Activated CD4-positive, alpha-beta memory T cell treated with anti-CD3 and anti-CD28 coated beads, Interleukin-2, amount 10 ng/mL, durations not matched to agents 7 days and 5 days (primary cell): ENCODE data around the gene SESN3. TPM values are rescaled to one million over a fixed set of nuclear protein-coding genes. Genes with fewer than 3 reads are reported as not detected.
A peak's percentile ranks its signal among the peaks of the same experiment; 100 is the strongest.
"Not testable (repeated sequence)": the region's sequence is repeated elsewhere in the genome, so short reads cannot be mapped to it uniquely, and the experiment has no call there.

Source experiments
- CTCF ChIA-PET: fragments of 350-600 bp; sonication (Branson Sonifier 250); formaldehyde crosslinking; loops from one replicate; lab custom pipeline; 2021; ENCODE audit warnings: antibody characterized with exemption, inconsistent platforms; lab: Charles Lee
- POLR2A ChIA-PET: fragments of 350-600 bp; sonication (Branson Sonifier 250); formaldehyde crosslinking; loops from one replicate; lab custom pipeline; 2021; ENCODE audit warnings: antibody characterized with exemption; lab: Charles Lee
- DNase-seq: peaks from one replicate; pipeline ENCODE4 v3.0.0-alpha.2; 2020
- H3K27ac Mint-ChIP-seq: one replicate; pipeline ENCODE4 v1.8.0; 2021; ENCODE audit warnings: mild to moderate bottlenecking, mixed read lengths
- H3K27me3 Mint-ChIP-seq: one replicate; pipeline ENCODE4 v1.8.0; 2021; ENCODE audit warnings: mixed read lengths
- H3K36me3 Mint-ChIP-seq: one replicate; pipeline ENCODE4 v1.8.0; 2021; ENCODE audit warnings: low read depth, mixed read lengths
- H3K4me1 Mint-ChIP-seq: one replicate; pipeline ENCODE4 v1.8.0; 2021; ENCODE audit warnings: mixed read lengths
- H3K4me3 Mint-ChIP-seq: one replicate; pipeline ENCODE4 v1.8.0; 2021; ENCODE audit warnings: mild to moderate bottlenecking, mixed read lengths
- H3K9me3 Mint-ChIP-seq: one replicate; pipeline ENCODE4 v1.8.0; 2021; ENCODE audit warnings: mixed read lengths
- total RNA-seq, 2 experiments: library from RNA; stranded (reverse); gene quantifications; one replicate each; pipeline ENCODE4 v1.2.3, GENCODE V29; 2021

The SESN3 gene, protein sequence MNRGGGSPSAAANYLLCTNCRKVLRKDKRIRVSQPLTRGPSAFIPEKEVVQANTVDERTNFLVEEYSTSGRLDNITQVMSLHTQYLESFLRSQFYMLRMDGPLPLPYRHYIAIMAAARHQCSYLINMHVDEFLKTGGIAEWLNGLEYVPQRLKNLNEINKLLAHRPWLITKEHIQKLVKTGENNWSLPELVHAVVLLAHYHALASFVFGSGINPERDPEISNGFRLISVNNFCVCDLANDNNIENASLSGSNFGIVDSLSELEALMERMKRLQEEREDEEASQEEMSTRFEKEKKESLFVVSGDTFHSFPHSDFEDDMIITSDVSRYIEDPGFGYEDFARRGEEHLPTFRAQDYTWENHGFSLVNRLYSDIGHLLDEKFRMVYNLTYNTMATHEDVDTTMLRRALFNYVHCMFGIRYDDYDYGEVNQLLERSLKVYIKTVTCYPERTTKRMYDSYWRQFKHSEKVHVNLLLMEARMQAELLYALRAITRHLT
- total RNA-seq = 10 to 100 TPM; 23.2 to 24.6 TPM

DNA sequence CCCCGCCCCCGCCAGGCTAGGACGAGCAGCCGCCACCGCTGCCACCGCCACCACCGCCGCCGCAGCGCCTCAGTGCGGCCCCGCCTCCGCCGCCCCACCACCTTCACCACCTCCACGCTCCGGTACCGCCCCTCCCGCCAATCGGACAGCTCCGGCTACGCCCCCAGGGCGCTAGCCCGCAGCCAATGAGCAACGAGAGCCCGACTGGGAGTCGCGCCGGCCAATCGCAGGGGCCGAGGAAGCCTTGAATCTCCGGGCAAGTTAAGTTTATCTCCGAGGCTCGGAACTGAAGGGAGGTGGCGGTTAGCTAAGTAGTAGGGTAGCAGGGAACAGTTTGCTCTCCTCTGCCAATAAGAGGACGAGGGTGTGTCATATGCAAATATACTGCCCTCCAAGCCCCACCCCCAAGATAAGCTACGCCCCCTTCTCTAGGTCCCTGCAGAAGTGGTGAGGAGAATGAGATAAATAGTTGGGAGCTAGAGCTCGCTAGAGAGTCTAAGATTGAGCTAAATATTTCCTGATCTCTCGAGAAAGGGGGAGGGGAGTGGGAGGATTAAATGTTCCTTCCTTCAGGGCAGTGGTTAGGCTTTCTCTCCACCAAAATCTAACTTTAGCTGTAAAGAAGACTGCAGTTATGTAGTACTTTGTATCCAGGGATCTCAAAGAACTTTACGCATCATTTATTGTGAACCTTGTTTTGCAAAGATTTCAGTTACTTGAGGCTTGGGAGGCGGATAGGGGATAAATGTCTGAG lies at the start of gene SESN3:
Gene SESN3 (minus strand): TSS at position 76 of the 754 bp plus-strand sequence. CDS start 342 bp downstream, outside the sequence.
- ChIA-PET CTCF (interaction anchor here (0.6 to 3.8 kb wide), 15 partner anchors 18 to 558 kb away, joined by 3 to 41 read pairs (median 4); partner anchors contain the start of genes CWC15, ENDOD1, FAM76B and KDM4D), POLR2A (interaction anchor here (0.7 to 4.8 kb wide), 30 partner anchors 10 to 1158 kb away, joined by 3 to 75 read pairs (median 4); partner anchors contain the start of genes CCDC82, CEP57, CWC15 and ENDOD1)
- Mint-ChIP-seq H3K36me3 (no peaks in the 10 kb centered on the region), H3K27me3 (peaks cover 12% of the 10 kb centered on the region), H3K27ac (peak within 1 kb of the TSS; percentile 79), H3K4me3 (no peak within 1 kb of the TSS), H3K4me1 (peaks cover 36% of the 10 kb centered on the region), H3K9me3 (no peaks in the 10 kb centered on the region)
- DNase-seq = peak; percentile 99

DNA sequence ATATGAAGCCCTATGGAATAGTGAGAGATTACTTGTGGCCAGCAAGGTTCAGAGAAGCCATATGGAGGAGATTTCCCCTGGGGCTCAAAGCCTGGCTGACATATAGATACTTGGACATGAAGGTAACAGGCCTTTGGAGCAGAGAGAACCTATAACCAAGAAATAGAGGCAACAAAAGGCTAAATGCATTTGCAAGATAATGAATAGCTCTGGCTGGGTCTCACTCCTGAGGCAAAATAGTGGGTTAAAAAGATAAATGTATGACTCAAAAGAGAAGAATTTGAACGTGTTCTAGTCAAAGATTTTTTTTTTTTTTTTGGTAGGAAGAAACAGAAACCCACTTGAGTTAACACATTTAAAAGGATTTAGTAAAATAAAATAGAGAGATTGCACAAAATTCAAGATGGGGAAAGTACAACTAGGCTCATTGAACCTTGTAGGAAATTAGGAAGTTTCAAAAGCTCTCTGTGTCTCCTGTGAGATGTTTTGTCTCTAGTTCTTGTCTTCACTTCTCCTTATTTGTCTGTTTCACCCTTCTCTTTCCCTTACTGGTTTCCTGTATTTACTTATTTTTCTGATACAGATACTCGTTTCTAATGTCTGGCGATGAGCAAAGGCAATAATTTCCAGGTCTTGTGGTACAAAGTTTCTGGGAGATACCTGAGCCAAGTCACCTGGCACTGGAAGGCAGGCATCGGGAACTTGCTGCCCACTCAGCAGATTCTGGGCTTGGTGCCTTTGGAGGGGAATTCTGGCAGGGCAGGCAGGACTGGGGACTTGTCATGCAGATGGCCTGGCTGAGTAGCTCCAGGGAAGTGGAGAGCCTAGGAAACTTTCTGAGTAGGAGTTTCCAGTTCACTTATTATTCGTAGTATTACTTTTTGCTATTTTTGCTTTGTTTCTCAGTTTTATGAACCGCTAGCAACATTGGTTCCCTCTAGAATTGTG lies 49.2 kb upstream of the SESN3 start:
- Mint-ChIP-seq H3K9me3 (no peaks in the 10 kb centered on the region), H3K4me3 (no peak overlapping the region), H3K4me1 (peaks cover 3% of the 10 kb centered on the region), H3K27ac (no peak overlapping the region), H3K36me3 (no peaks in the 10 kb centered on the region), H3K27me3 (no peaks in the 10 kb centered on the region)
- CTCF ChIA-PET = no interaction called here
- POLR2A ChIA-PET = no interaction called here
- DNase-seq = no peak

DNA sequence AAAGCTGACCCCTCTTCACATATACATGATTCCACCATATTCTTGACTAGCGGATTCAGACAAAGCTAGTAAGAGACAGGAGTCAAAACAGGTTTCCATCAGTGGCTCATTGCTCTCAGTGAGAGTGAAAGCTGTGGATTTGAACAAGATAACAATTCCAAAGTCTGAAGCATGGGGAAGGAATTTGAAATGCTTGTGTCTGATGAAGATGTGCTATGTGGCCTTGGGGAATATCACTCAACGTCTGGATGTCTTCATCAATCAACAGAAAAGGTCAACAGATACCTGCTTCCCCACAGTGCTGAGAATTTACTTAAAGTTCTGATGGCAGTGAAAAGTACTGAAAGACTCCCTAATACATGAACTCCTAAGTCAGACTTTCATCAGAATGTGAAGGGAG lies 46.9 kb upstream of the SESN3 start:
- ChIA-PET POLR2A (no interaction called here), CTCF (no interaction called here)
- Mint-ChIP-seq H3K4me1 (no peaks in the 10 kb centered on the region), H3K27ac (no peak overlapping the region), H3K9me3 (no peaks in the 10 kb centered on the region), H3K36me3 (no peaks in the 10 kb centered on the region), H3K4me3 (no peak overlapping the region), H3K27me3 (no peaks in the 10 kb centered on the region)
- no peak for DNase-seq

DNA sequence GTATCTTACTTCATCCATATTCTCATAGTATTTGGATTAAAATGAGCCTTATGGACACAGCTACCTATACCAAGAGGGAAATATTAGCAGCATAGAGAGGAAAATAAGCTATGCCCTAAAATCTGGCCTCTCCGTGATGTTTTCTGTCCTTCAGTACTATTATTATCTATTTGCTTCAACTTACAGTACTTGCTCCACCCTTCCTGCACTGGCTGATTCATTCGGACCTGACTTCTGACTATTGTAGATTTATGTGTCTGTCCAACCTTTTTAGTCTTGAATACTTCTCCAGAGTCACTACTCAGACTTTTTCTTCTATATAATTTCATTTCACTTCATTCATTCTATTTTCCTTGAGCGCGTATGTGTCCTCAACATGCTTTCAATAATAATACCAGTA lies 45.1 kb upstream of the SESN3 start:
- Mint-ChIP-seq H3K4me3 (no peak overlapping the region), H3K27ac (no peak overlapping the region), H3K36me3 (no peaks in the 10 kb centered on the region), H3K9me3 (no peaks in the 10 kb centered on the region), H3K4me1 (no peaks in the 10 kb centered on the region), H3K27me3 (no peaks in the 10 kb centered on the region)
- CTCF ChIA-PET = no interaction called here
- DNase-seq = no peak
- POLR2A ChIA-PET = no interaction called here

DNA sequence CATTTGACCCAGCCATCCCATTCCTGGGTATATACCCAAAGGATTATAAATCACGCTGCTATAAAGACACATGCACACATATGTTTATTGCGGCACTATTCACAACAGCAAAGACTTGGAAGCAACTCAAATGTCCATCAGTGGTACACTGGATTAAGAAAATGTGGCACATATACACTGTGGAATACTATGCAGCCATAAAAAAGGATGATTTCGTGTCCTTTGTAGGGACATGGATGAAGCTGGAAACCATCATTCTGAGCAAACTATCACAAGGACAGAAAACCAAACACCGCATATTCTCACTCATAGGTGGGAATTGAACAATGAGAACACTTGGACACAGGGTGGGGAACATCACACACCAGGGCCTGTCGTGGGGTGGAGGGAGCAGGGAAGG lies 42.6 kb upstream of the SESN3 start:
- DNase-seq, H3K4me3 Mint-ChIP-seq, H3K4me1 Mint-ChIP-seq, H3K36me3 Mint-ChIP-seq, H3K27ac Mint-ChIP-seq, CTCF ChIA-PET, H3K9me3 Mint-ChIP-seq, H3K27me3 Mint-ChIP-seq, POLR2A ChIA-PET: not testable (repeated sequence)

DNA sequence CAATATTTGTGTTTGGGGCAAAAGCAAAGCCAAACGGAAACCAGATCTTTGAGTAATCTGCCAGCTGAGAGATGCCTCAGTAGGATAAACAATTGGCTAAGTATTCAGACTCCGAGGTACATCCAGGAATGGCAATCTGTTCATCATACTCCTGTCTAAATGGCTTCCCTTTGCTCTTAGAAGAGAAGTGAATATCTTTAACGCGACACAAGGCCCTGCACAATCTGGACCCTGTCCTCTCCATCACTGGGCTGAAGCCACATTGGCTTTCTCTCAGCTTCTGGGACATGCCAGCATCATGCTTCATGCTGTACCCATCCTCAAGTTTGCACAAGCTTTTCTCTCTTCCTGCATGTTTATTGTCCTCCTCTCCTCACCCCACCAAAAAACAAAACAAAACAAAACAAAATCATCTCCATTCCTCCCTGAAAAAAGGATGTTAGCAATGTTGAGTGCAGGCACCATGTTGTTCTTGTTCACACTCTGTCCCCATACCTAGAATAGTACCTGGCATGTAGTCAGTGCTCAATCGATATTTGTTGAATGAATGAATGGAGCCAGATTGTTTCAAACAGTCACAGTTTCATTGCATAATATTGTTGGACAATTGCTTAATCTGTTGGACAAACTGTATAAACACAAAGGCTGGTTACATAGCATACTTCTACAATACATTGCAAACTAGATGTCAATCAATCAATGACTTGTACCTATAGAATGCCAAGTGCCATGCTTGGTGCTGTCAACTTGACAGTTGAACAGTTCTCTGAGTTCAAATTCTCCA lies 38.2 kb upstream of the SESN3 start:
- no peak overlapping the region for H3K4me3 Mint-ChIP-seq
- no peaks in the 10 kb centered on the region for H3K36me3 Mint-ChIP-seq
- H3K27me3 Mint-ChIP-seq = no peaks in the 10 kb centered on the region
- POLR2A ChIA-PET = no interaction called here
- no peaks in the 10 kb centered on the region for H3K4me1 Mint-ChIP-seq
- CTCF ChIA-PET = no interaction called here
- H3K27ac Mint-ChIP-seq = no peak overlapping the region
- DNase-seq = no peak
- H3K9me3 Mint-ChIP-seq = no peaks in the 10 kb centered on the region

DNA sequence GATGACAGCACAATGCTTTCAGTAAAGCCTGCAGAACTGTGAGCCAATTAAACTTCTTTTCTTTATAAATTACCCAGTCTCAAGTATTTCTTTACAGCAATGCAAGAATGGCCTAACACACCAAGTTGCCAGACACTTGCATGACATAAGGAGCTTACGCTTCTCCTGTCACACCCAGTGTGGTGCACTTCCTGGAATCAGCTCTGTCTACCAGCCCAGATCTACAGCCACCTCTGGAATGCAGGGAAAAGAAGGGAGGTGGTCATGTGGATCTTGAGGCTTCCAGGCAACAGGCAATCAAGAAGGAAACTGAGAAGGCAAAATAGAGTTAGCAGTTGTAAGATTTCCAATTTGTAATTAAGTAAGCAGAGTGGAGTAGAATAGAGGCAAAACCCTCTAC lies 37.4 kb upstream of the SESN3 start:
- peaks cover 6% of the 10 kb centered on the region for H3K4me1 Mint-ChIP-seq
- H3K4me3 Mint-ChIP-seq = no peak overlapping the region
- no peaks in the 10 kb centered on the region for H3K27me3 Mint-ChIP-seq
- POLR2A ChIA-PET = no interaction called here
- H3K9me3 Mint-ChIP-seq = no peaks in the 10 kb centered on the region
- no peak for DNase-seq
- no peaks in the 10 kb centered on the region for H3K36me3 Mint-ChIP-seq
- CTCF ChIA-PET = no interaction called here
- H3K27ac Mint-ChIP-seq = no peak overlapping the region

DNA sequence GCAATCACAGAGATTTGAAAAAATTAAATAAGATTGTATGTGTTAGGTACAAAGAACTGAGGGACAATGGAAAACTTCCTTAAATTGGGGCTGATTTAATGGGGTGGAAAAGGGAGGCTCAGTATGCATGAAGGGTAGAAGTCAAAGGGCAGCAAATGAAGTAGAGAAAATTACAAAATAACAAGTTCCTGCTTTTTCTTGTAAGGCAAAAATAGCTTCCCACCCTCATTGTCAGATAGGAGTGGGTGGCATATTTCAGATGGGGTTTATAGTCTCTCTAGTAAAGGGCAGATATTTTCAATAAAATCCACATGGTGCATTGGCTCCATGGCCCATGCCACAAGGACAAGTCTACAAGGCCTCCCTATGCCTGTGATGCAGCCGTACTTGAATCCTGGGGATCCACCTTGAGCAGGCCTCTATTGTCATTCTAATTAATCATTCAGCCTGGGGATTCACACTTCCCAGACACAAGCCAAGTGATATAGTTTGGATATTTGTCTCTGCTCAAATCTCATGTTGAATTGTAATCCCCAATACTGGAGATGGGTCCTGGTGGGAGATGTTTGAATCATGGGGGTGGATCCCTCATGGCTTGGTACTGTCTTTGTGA lies 36.7 kb upstream of the SESN3 start:
- Mint-ChIP-seq H3K9me3 (no peaks in the 10 kb centered on the region), H3K27me3 (no peaks in the 10 kb centered on the region), H3K4me3 (no peak overlapping the region), H3K36me3 (no peaks in the 10 kb centered on the region), H3K27ac (no peak overlapping the region), H3K4me1 (peaks cover 11% of the 10 kb centered on the region)
- POLR2A ChIA-PET = no interaction called here
- CTCF ChIA-PET = no interaction called here
- no peak for DNase-seq

DNA sequence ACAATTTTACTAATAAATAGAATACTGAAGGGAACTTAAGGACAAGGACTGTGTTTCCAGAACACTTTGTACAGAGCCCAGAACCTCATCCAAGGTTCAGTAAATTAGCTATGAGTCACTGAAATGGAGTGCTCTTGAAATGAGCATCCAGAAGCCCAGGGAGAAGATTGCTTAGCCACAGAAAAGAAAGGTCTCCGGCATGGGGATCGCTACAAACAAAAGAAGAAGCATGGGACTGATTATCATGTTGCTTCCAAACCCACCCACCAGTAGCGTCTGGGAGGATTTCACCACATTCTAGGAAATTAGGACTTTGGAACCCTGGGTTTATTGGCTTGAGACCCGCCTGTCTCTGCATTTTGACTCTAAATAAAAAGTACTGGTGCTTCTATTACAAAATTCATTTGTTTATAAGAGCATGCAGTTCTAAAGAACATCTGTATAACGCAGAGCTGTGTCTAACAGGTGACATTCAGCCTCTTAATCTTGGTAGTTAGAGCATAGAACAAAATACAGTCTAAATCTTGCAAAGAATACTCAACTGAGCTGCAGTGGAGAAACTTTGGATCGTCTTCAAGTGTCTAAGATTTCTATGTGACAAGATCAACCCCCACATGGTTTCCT lies 35.9 kb upstream of the SESN3 start:
- DNase-seq = no peak
- Mint-ChIP-seq H3K9me3 (no peaks in the 10 kb centered on the region), H3K36me3 (no peaks in the 10 kb centered on the region), H3K27ac (no peak overlapping the region), H3K27me3 (no peaks in the 10 kb centered on the region), H3K4me1 (peaks cover 11% of the 10 kb centered on the region), H3K4me3 (no peak overlapping the region)
- CTCF ChIA-PET = no interaction called here
- POLR2A ChIA-PET = interaction anchor here (2.2 kb wide), 1 partner anchor 35 kb away, joined by 6 read pairs; no protein-coding TSS in a partner anchor

DNA sequence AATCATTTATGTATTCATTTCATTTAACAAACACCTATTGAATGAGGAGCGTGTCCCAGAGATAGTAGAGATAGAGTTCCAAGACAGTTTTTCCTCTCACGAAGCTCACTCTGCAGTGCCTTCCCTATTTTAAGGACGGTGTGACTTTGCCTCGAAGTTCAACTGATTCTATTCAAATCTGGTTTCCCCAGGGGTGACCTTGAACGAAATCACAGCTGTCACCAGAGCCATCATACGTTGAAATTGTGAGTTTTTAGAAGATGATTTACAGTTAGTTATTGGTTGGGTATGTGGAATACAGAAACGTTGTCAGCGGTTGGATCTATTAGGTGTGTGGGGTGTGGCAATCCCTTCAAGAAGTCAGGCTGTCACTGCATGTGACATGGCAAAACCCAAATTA lies 33.9 kb upstream of the SESN3 start:
- H3K36me3 Mint-ChIP-seq = no peaks in the 10 kb centered on the region
- H3K4me1 Mint-ChIP-seq = peaks cover 11% of the 10 kb centered on the region
- H3K9me3 Mint-ChIP-seq = no peaks in the 10 kb centered on the region
- ChIA-PET POLR2A (interaction anchor here (2.2 kb wide), 1 partner anchor 33 kb away, joined by 6 read pairs; no protein-coding TSS in a partner anchor), CTCF (interaction anchor here (0.9 to 2.1 kb wide), 2 partner anchors 33 to 111 kb away, joined by 3 to 6 read pairs; partner anchors contain the start of gene SESN3)
- DNase-seq = no peak
- no peaks in the 10 kb centered on the region for H3K27me3 Mint-ChIP-seq
- no peak overlapping the region for H3K4me3 Mint-ChIP-seq
- H3K27ac Mint-ChIP-seq = no peak overlapping the region
